HepG2 (cell line): ENCODE data around the gene NFKB2. TPM values are rescaled to one million over a fixed set of nuclear protein-coding genes. Genes with fewer than 3 reads are reported as not detected.

ENCODE experiments used
- CHD4 ChIP-seq: fragments of 200-600 bp; sonication (generic); IDR thresholded peaks from 2 replicates; pipeline ENCODE4 v1.7.0; 2017; ENCODE audit warnings: mild to moderate bottlenecking, low read length, borderline replicate concordance
- ELF3 ChIP-seq: IDR thresholded peaks from 2 replicates; pipeline ENCODE4 v1.6.1; 2016; ENCODE audit warnings: missing genetic modification reagents, missing compliant biosample characterization
- FOXM1 ChIP-seq: sonication (generic); formaldehyde crosslinking; IDR thresholded peaks from 2 replicates; pipeline ENCODE4 v1.5.0; 2020; ENCODE audit warnings: missing genetic modification reagents
- KMT2B ChIP-seq: IDR thresholded peaks from 2 replicates; pipeline ENCODE4 v1.6.1; 2016; ENCODE audit warnings: missing genetic modification reagents, missing compliant biosample characterization
- NCOR1 ChIP-seq: fragments of 200-600 bp; sonication (generic); IDR thresholded peaks from 2 replicates; pipeline ENCODE4 v1.7.0; 2017; ENCODE audit warnings: antibody characterized with exemption, low read length, borderline replicate concordance
- NFE2 ChIP-seq: sonication (generic); formaldehyde crosslinking; IDR thresholded peaks from 2 replicates; pipeline ENCODE4 v1.4.0; 2020; ENCODE audit warnings: missing genetic modification reagents
- NONO ChIP-seq, 2 experiments: fragments of 450-650 bp in 1 of 2; sonication (generic) in 1 of 2; formaldehyde crosslinking in 1 of 2; IDR thresholded peaks in 1 of 2; conservative IDR thresholded peaks in 1 of 2; 2 replicates each; pipeline versions ENCODE4 v1.6.1 to v1.8.0; 2017 to 2022; ENCODE audit warnings: mild to moderate bottlenecking in 1 of 2, missing genetic modification reagents in 1 of 2, moderate library complexity in 1 of 2
- PLRG1 ChIP-seq: fragments of 450-650 bp; conservative IDR thresholded peaks from 2 replicates; pipeline ENCODE4 v1.6.1; 2016
- POLR2G ChIP-seq: fragments of 200-400 bp; formaldehyde crosslinking; IDR thresholded peaks from 2 replicates; pipeline ENCODE4 v1.6.1; 2018; ENCODE audit warnings: mild to moderate bottlenecking, low read depth, low read length, moderate library complexity
- SRSF9 ChIP-seq: fragments of 200-400 bp; formaldehyde crosslinking; IDR thresholded peaks from 2 replicates; pipeline ENCODE4 v1.6.1; 2018; ENCODE audit warnings: borderline replicate concordance, mild to moderate bottlenecking, low read depth, low read length; ENCODE audit not compliant: insufficient read depth, poor library complexity, severe bottlenecking
- TBX2 ChIP-seq: sonication (generic); formaldehyde crosslinking; IDR thresholded peaks from 2 replicates; pipeline ENCODE4 v1.5.0; 2020; ENCODE audit warnings: missing genetic modification reagents, mild to moderate bottlenecking, borderline replicate concordance
- TP53 ChIP-seq: sonication (generic); formaldehyde crosslinking; conservative IDR thresholded peaks from 2 replicates; pipeline ENCODE4 v1.4.0; 2020; ENCODE audit warnings: missing genetic modification reagents
- XBP1 ChIP-seq: sonication (generic); formaldehyde crosslinking; IDR thresholded peaks from 2 replicates; pipeline ENCODE4 v1.5.0; 2020; ENCODE audit warnings: missing genetic modification reagents
- ZBTB3 ChIP-seq: sonication (generic); formaldehyde crosslinking; IDR thresholded peaks from 2 replicates; pipeline ENCODE4 v1.4.0; 2020; ENCODE audit warnings: low read depth, mild to moderate bottlenecking, moderate library complexity, missing genetic modification reagents, borderline replicate concordance
- ZNF430 ChIP-seq: sonication (generic); formaldehyde crosslinking; IDR thresholded peaks from 2 replicates; pipeline ENCODE4 v1.9.0; 2021; ENCODE audit warnings: mild to moderate bottlenecking, missing genetic modification reagents
- ZNF44 ChIP-seq: sonication (generic); formaldehyde crosslinking; IDR thresholded peaks from 2 replicates; pipeline ENCODE4 v1.5.1; 2020; ENCODE audit warnings: mild to moderate bottlenecking, missing genetic modification reagents
- ZNF724P ChIP-seq: sonication (generic); formaldehyde crosslinking; IDR thresholded peaks from 2 replicates; pipeline ENCODE4 v1.8.0; 2022; ENCODE audit warnings: missing genetic modification reagents, borderline replicate concordance
- ZSCAN12 ChIP-seq: sonication (generic); formaldehyde crosslinking; IDR thresholded peaks from 2 replicates; pipeline ENCODE4 v1.9.0; 2021; ENCODE audit warnings: mild to moderate bottlenecking, missing genetic modification reagents
- polyA plus RNA-seq, 8 experiments: library from polyadenylated mRNA; depleted of rRNA in 3 of 8; stranded (reverse) in 7 of 8; unstranded in 1 of 8; fragments of >200 nt; fragmentation: Illumina TruSeq in 4 of 8; extraction: Trizol in 4 of 8; gene quantifications; 2 replicates each; pipeline versions ENCODE4 v1.2.1 to v1.2.3, GENCODE V29; 2011 to 2016; ENCODE audit warnings: low read depth in 4 of 8, missing spikeins in 1 of 8, mixed read lengths in 1 of 8; ENCODE audit not compliant: insufficient read depth in 1 of 8
- total RNA-seq, 5 experiments: library from RNA; depleted of rRNA; stranded (reverse); fragments of >200 nt; fragmentation: Illumina TruSeq; extraction: Trizol; gene quantifications; 2 replicates each; pipeline ENCODE4 v1.2.3, GENCODE V29; 2016; ENCODE audit warnings: low read depth in 1 of 5
- TF ChIP-seq, protein P1 (sequence below): sonication (generic); formaldehyde crosslinking; conservative IDR thresholded peaks from 2 replicates; pipeline ENCODE4 v1.8.0; 2022; ENCODE audit warnings: mild to moderate bottlenecking, moderate library complexity, missing genetic modification reagents
- TF ChIP-seq, protein P2 (sequence below): sonication (generic); formaldehyde crosslinking; IDR thresholded peaks from 2 replicates; pipeline ENCODE4 v1.4.0; 2020; ENCODE audit warnings: mild to moderate bottlenecking, low read depth, missing genetic modification reagents
- TF ChIP-seq, protein P3 (sequence below): sonication (generic); formaldehyde crosslinking; IDR thresholded peaks from 2 replicates; pipeline ENCODE4 v1.5.1; 2020; ENCODE audit warnings: missing genetic modification reagents, mild to moderate bottlenecking, borderline replicate concordance
- TF ChIP-seq, protein P4 (sequence below): IDR thresholded peaks from 2 replicates; pipeline ENCODE4 v1.6.1; 2016
- TF ChIP-seq, protein P5 (sequence below), 2 experiments: fragments of 450-650 bp in 1 of 2; sonication (generic) in 1 of 2; formaldehyde crosslinking; IDR thresholded peaks; 2 replicates each; pipeline versions ENCODE4 v1.5.0 to v1.8.0; 2020 to 2022; ENCODE audit warnings: mild to moderate bottlenecking in 1 of 2, missing genetic modification reagents in 1 of 2
- TF ChIP-seq, protein P6 (sequence below): sonication (generic); formaldehyde crosslinking; IDR thresholded peaks from 2 replicates; pipeline ENCODE4 v1.5.0; 2020; ENCODE audit warnings: mild to moderate bottlenecking, missing genetic modification reagents

The NFKB2 gene
- total and polyA plus RNA-seq, 2 of the 13 experiments (the other 11 are each of a cell fraction or from before 2014, with no cell fraction given): 7.7 to 12.5 TPM

DNA sequence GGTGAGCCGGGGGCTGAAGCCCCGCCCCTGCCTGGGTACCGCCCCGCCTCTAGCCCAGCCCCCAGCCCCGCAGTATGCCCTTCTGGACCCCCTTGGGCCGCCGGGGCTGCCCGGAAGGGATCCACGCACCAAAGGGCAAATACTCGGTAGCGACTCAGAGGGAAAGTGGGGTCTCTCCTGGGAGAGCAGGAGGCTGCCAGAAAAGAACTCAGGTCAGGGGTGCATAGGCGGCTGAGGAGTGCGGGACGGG is 25.9 kb downstream of the NFKB2 start (continued):
- no peak for TF ChIP-seq POLR2G
- TF ChIP-seq NONO (IDR thresholded peaks at IDR 0.05): no peak
- peak; percentile 31; the same call in 1 of the 2 replicates for TF ChIP-seq NONO (CRISPR knock-in tag; conservative IDR thresholded peaks at IDR 0.05)
- no peak for TF ChIP-seq NFE2 (CRISPR knock-in tag)
- no peak for TF ChIP-seq ELF3 (CRISPR knock-in tag)
- 0 out of 2 replicates have a peak, but pooled peaks have one; percentile 7 for TF ChIP-seq ZNF430 (CRISPR knock-in tag)
- TF ChIP-seq KMT2B (CRISPR knock-in tag): no peak
- TF ChIP-seq NCOR1: no peak; the same call in 1 of the 2 replicates
- no peak for TF ChIP-seq ZSCAN12 (CRISPR knock-in tag)
- TF ChIP-seq, protein P1, sequence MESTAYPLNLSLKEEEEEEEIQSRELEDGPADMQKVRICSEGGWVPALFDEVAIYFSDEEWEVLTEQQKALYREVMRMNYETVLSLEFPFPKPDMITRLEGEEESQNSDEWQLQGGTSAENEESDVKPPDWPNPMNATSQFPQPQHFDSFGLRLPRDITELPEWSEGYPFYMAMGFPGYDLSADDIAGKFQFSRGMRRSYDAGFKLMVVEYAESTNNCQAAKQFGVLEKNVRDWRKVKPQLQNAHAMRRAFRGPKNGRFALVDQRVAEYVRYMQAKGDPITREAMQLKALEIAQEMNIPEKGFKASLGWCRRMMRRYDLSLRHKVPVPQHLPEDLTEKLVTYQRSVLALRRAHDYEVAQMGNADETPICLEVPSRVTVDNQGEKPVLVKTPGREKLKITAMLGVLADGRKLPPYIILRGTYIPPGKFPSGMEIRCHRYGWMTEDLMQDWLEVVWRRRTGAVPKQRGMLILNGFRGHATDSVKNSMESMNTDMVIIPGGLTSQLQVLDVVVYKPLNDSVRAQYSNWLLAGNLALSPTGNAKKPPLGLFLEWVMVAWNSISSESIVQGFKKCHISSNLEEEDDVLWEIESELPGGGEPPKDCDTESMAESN (CRISPR knock-in tag): no peak
- no peak for TF ChIP-seq PLRG1
- TF ChIP-seq, protein P2, sequence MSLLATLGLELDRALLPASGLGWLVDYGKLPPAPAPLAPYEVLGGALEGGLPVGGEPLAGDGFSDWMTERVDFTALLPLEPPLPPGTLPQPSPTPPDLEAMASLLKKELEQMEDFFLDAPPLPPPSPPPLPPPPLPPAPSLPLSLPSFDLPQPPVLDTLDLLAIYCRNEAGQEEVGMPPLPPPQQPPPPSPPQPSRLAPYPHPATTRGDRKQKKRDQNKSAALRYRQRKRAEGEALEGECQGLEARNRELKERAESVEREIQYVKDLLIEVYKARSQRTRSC (CRISPR knock-in tag): no peak
- TF ChIP-seq, protein P3, sequence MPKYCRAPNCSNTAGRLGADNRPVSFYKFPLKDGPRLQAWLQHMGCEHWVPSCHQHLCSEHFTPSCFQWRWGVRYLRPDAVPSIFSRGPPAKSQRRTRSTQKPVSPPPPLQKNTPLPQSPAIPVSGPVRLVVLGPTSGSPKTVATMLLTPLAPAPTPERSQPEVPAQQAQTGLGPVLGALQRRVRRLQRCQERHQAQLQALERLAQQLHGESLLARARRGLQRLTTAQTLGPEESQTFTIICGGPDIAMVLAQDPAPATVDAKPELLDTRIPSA (CRISPR knock-in tag): no peak
- TF ChIP-seq, protein P4, sequence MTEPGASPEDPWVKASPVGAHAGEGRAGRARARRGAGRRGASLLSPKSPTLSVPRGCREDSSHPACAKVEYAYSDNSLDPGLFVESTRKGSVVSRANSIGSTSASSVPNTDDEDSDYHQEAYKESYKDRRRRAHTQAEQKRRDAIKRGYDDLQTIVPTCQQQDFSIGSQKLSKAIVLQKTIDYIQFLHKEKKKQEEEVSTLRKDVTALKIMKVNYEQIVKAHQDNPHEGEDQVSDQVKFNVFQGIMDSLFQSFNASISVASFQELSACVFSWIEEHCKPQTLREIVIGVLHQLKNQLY (CRISPR knock-in tag): no peak
- TF ChIP-seq CHD4: no peak
- TF ChIP-seq FOXM1 (CRISPR knock-in tag): no peak
- TF ChIP-seq ZNF724P (CRISPR knock-in tag): no peak
- no peak; the same call in 1 of the 2 replicates for TF ChIP-seq TBX2 (CRISPR knock-in tag)
- no peak for TF ChIP-seq TP53 (CRISPR knock-in tag)
- TF ChIP-seq SRSF9: no peak
- TF ChIP-seq, protein P5, sequence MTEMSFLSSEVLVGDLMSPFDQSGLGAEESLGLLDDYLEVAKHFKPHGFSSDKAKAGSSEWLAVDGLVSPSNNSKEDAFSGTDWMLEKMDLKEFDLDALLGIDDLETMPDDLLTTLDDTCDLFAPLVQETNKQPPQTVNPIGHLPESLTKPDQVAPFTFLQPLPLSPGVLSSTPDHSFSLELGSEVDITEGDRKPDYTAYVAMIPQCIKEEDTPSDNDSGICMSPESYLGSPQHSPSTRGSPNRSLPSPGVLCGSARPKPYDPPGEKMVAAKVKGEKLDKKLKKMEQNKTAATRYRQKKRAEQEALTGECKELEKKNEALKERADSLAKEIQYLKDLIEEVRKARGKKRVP (CRISPR knock-in tag; IDR thresholded peaks at IDR 0.05): no peak
- TF ChIP-seq ZNF44 (CRISPR knock-in tag): no peak
- no peak for TF ChIP-seq ZBTB3 (CRISPR knock-in tag)
- TF ChIP-seq, protein P6, sequence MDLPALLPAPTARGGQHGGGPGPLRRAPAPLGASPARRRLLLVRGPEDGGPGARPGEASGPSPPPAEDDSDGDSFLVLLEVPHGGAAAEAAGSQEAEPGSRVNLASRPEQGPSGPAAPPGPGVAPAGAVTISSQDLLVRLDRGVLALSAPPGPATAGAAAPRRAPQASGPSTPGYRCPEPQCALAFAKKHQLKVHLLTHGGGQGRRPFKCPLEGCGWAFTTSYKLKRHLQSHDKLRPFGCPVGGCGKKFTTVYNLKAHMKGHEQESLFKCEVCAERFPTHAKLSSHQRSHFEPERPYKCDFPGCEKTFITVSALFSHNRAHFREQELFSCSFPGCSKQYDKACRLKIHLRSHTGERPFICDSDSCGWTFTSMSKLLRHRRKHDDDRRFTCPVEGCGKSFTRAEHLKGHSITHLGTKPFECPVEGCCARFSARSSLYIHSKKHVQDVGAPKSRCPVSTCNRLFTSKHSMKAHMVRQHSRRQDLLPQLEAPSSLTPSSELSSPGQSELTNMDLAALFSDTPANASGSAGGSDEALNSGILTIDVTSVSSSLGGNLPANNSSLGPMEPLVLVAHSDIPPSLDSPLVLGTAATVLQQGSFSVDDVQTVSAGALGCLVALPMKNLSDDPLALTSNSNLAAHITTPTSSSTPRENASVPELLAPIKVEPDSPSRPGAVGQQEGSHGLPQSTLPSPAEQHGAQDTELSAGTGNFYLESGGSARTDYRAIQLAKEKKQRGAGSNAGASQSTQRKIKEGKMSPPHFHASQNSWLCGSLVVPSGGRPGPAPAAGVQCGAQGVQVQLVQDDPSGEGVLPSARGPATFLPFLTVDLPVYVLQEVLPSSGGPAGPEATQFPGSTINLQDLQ (CRISPR knock-in tag): no peak
- no peak for TF ChIP-seq XBP1 (CRISPR knock-in tag)
